ENCODE results near the gene MTCH2. TPM values are rescaled to one million over a fixed set of nuclear protein-coding genes. Genes with fewer than 3 reads are reported as not detected.
"Not testable (repeated sequence)": the region's sequence is repeated elsewhere in the genome, so short reads cannot be mapped to it uniquely, and the experiment has no call there.

The MTCH2 gene
- total and polyA plus RNA-seq, 10 donors = 21.5 to 47.1 (median 36.5) TPM

DNA sequence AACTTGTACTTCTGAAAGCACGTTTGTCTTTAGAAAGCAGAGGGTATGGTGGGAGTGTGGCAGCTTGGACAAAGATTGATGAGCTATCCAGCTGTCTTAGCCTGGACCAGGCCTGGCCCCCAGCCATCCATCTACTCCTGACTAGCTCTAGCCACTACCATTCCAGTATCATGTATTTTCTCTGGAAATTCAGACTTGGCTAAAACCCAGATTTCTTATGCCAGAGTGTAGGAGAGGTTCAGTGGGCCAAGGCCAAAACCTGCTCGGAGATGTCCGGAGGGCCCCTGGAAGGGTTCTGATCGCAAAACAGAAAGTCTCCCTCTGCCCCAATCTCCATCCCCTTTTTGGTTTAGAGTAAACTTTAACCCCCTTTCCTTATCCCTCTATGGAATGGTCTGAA is 24.8 kb upstream of the MTCH2 start:
- H3K27me3 ChIP-seq (replicated peaks in 1 of 7) = no peaks in the 10 kb centered on the region
- H3K9me3 ChIP-seq = no peaks in the 10 kb centered on the region
- WGBS, 5 donors = 67 to 84% (median 82%) methylated on average over 4 of the region's 4 CpGs
- TF ChIP-seq POLR2AphosphoS5 (IDR thresholded peaks at IDR 0.05) = no peak
- no peaks in the 10 kb centered on the region for H3K4me1 ChIP-seq
- no peaks in the 10 kb centered on the region for H3K36me3 ChIP-seq
- no peak overlapping the region for H3K4me3 ChIP-seq
- no peak overlapping the region for H3K27ac ChIP-seq
- intact Hi-C loops (cut with DNase I; ENCODE audit: low total_unique reads) = no loop called here
- DNase-seq = no peak

DNA sequence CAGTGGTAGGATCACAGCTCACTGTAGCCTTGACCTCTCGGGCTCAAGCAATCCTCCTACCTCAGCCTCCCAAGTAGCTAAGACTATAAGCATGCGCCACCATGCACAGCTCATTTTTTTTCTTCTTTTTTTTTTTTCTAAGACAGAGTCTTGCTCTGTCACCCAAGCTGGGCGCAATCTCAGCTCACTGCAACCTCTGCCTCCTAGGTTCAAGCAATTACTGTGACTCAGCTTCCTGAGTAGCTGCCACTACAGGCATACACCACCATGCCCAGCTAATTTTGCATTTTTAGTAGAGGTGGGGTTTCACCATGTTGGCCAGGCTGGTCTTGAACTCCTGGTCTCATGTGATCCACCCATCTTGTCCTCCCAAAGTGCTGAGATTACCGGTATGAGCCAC is 22.6 kb upstream of the MTCH2 start:
- H3K4me3 ChIP-seq; H3K27ac ChIP-seq; H3K4me1 ChIP-seq; intact Hi-C loops (cut with DNase I; ENCODE audit: low total_unique reads); H3K9me3 ChIP-seq; H3K36me3 ChIP-seq; DNase-seq; H3K27me3 ChIP-seq (replicated peaks in 1 of 7): not testable (repeated sequence)
- WGBS, 5 donors = 80 to 92% (median 86%) methylated on average over 4 of the region's 4 CpGs

DNA sequence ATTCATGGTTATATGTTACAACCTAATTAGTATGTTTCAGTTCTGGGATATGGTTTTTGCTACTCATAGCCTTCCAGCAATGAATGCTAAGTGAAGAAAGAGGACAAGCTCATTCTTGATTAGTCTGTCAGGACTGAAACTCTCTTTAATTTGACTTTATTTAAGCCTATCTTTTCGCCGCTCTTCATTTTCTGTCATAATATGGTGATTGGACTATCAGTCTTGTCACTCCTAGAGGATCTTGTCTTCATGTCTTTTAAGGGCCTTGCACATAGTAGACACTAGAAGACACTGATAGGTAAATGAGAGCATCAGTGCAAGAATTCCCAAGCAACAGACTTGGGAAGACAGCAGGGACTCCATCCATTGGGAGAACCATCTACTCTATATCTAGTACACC is 18.9 kb upstream of the MTCH2 start:
- H3K36me3 ChIP-seq = no peaks in the 10 kb centered on the region
- H3K4me1 ChIP-seq = no peaks in the 10 kb centered on the region
- no peak overlapping the region for H3K27ac ChIP-seq
- H3K27me3 ChIP-seq (replicated peaks in 1 of 7) = no peaks in the 10 kb centered on the region
- H3K9me3 ChIP-seq = no peaks in the 10 kb centered on the region
- no peak for DNase-seq
- no peak overlapping the region for H3K4me3 ChIP-seq
- WGBS, 5 donors = 96 to 100% (median 97%) methylated on average over 2 of the region's 2 CpGs
- intact Hi-C loops (cut with DNase I; ENCODE audit: low total_unique reads) = no loop called here
- TF ChIP-seq POLR2AphosphoS5 (IDR thresholded peaks at IDR 0.05) (no peak), POLR2A (IDR thresholded peaks at IDR 0.05) (no peak)
- TF ChIP-seq, protein P1, sequence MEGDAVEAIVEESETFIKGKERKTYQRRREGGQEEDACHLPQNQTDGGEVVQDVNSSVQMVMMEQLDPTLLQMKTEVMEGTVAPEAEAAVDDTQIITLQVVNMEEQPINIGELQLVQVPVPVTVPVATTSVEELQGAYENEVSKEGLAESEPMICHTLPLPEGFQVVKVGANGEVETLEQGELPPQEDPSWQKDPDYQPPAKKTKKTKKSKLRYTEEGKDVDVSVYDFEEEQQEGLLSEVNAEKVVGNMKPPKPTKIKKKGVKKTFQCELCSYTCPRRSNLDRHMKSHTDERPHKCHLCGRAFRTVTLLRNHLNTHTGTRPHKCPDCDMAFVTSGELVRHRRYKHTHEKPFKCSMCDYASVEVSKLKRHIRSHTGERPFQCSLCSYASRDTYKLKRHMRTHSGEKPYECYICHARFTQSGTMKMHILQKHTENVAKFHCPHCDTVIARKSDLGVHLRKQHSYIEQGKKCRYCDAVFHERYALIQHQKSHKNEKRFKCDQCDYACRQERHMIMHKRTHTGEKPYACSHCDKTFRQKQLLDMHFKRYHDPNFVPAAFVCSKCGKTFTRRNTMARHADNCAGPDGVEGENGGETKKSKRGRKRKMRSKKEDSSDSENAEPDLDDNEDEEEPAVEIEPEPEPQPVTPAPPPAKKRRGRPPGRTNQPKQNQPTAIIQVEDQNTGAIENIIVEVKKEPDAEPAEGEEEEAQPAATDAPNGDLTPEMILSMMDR (IDR thresholded peaks at IDR 0.05 in 8 of 11, conservative IDR thresholded peaks at IDR 0.05 in 3 of 11) = no peak

DNA sequence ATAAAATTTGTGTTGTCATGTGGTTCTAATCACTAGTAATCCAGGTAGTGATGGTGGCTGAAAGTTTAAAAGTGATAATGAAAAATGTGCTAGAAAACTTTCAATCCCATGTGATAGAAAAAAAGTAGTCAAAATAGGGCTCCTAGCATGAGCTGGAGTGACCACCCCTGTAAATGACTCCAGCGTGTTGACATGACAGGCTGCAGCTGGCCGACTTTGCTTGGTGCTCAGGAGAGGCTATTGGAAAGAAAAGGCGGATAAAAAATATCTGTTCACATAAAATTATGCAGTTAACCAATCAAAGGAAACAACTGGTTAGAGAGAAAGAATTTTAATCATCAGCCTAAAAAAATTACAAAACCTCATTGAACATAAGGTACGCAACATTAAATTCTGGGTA is 16.9 kb upstream of the MTCH2 start:
- H3K27me3 ChIP-seq (replicated peaks in 1 of 7) = no peaks in the 10 kb centered on the region
- DNase-seq = no peak
- TF ChIP-seq POLR2AphosphoS5 (IDR thresholded peaks at IDR 0.05) (no peak), POLR2A (IDR thresholded peaks at IDR 0.05) (no peak)
- TF ChIP-seq, protein P1 (IDR thresholded peaks at IDR 0.05 in 8 of 11, conservative IDR thresholded peaks at IDR 0.05 in 3 of 11) = no peak
- no peaks in the 10 kb centered on the region for H3K4me1 ChIP-seq
- intact Hi-C loops (cut with DNase I; ENCODE audit: low total_unique reads) = no loop called here
- WGBS, 5 donors = 79 to 91% (median 87%) methylated on average over 4 of the region's 4 CpGs
- H3K9me3 ChIP-seq = no peaks in the 10 kb centered on the region
- no peak overlapping the region for H3K27ac ChIP-seq
- H3K36me3 ChIP-seq = no peaks in the 10 kb centered on the region
- no peak overlapping the region for H3K4me3 ChIP-seq

DNA sequence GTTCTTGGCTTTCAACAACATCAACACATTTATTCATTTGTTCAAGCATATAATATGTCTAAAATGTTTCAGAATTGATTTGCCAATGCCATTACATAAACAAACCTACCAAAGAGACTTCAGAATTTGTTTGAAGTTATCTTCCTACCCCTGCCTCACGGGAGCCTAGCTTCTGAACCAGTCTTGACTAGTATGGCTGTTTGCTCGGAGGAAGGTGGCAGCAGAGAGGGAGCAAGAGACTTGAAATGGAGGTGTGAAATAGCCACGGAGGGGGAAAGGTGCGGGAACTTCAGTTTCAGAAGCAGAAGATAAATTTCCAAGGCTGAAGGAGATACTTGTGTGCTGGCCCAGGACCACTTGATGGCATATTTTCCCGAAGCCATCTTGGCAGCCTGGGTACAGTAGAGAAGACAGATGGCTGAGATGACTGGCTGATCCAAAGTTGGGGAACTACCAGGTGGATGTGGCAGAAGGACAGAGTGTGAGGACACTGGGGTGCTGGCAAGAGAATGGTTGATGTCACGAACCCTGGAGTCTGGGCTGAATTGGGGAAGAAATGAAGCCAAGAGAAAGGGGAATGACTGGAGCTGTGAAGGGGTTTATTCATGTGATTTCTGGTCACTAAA is 14.0 kb upstream of the MTCH2 start:
- Histone ChIP-seq H3K27ac (no peak overlapping the region), H3K4me1 (no peaks in the 10 kb centered on the region), H3K36me3 (no peaks in the 10 kb centered on the region), H3K9me3 (peaks cover 0 to 13% (median 8%) of the 10 kb centered on the region in 8 donors), H3K4me3 (no peak overlapping the region), H3K27me3 (replicated peaks in 1 of 7) (no peaks in the 10 kb centered on the region)
- no peak for TF ChIP-seq POLR2A (IDR thresholded peaks at IDR 0.05)
- no peak for TF ChIP-seq POLR2AphosphoS5 (IDR thresholded peaks at IDR 0.05)
- TF ChIP-seq, protein P1 (IDR thresholded peaks at IDR 0.05 in 8 of 11, conservative IDR thresholded peaks at IDR 0.05 in 3 of 11) = no peak
- intact Hi-C loops (cut with DNase I; ENCODE audit: low total_unique reads) = no loop called here
- DNase-seq = no peak
- 71 to 85% (median 81%) methylated on average over 6 of the region's 6 CpGs for WGBS, 5 donors

Measured in spleen (tissue), 11 donors.